HG02840 (cell line): Measurements from ENCODE around the gene DUSP15.
"Not testable (repeated sequence)": the region's sequence is repeated elsewhere in the genome, so short reads cannot be mapped to it uniquely, and the experiment has no call there.

Source experiments
- ATAC-seq: cut with Tn5 transposase; IDR thresholded peaks from one replicate; pipeline ENCODE4 v1.9.1; 2021; ENCODE audit warnings: mild to moderate bottlenecking, moderate library complexity, moderate number of reproducible peaks; ENCODE audit not compliant: unreplicated experiment, low FRiP score

Gene DUSP15

GRCh38 chr20:31869942-31870725, at the start of gene DUSP15, which contains the start of gene TTLL9:
Gene DUSP15 (minus strand): TSS chr20:31870527. CDS start chr20:31870337, 190 bp downstream.
Gene TTLL9 (plus strand): TSS chr20:31870634. CDS start chr20:31871127, 493 bp downstream.
- ATAC-seq, result no peak

- no peak for ATAC-seq
These were observed 49.3 kb upstream of the DUSP15 start for GRCh38 chr20:31919410-31920155.

GRCh38 chr20:31918466-31919105, 48.3 kb upstream of the DUSP15 start:
- ATAC-seq, result no peak

GRCh38 chr20:31917962-31918412, 47.7 kb upstream of the DUSP15 start:
- ATAC-seq, result not testable (repeated sequence)

GRCh38 chr20:31916708-31917107, 46.4 kb upstream of the DUSP15 start:
- no peak for ATAC-seq

- ATAC-seq, result no peak
These were observed 45.4 kb upstream of the DUSP15 start for GRCh38 chr20:31915491-31916280.

- ATAC-seq, result no peak
These were observed 43.8 kb upstream of the DUSP15 start for GRCh38 chr20:31914170-31914569.

GRCh38 chr20:31913431-31914157, 43.3 kb upstream of the DUSP15 start:
- no peak for ATAC-seq

GRCh38 chr20:31910071-31910803, 39.9 kb upstream of the DUSP15 start:
- ATAC-seq, result no peak

GRCh38 chr20:31909253-31910070, 39.1 kb upstream of the DUSP15 start:
- ATAC-seq, result no peak

GRCh38 chr20:31908424-31908823, 38.1 kb upstream of the DUSP15 start:
- ATAC-seq, result no peak

- no peak for ATAC-seq
These were observed 37.7 kb upstream of the DUSP15 start for GRCh38 chr20:31908016-31908415.

GRCh38 chr20:31907046-31907445, 36.7 kb upstream of the DUSP15 start:
- no peak for ATAC-seq

GRCh38 chr20:31906001-31906400, 35.7 kb upstream of the DUSP15 start:
- no peak for ATAC-seq

- ATAC-seq, result no peak
These were observed 33.5 kb upstream of the DUSP15 start for GRCh38 chr20:31903627-31904386.

- no peak for ATAC-seq
These were observed 31.3 kb upstream of the DUSP15 start for GRCh38 chr20:31901615-31902014.

- no peak for ATAC-seq
These were observed 27.2 kb upstream of the DUSP15 start for GRCh38 chr20:31897541-31897940.
